ENCODE data around the gene MESP1.

MESP1 gene

DNA sequence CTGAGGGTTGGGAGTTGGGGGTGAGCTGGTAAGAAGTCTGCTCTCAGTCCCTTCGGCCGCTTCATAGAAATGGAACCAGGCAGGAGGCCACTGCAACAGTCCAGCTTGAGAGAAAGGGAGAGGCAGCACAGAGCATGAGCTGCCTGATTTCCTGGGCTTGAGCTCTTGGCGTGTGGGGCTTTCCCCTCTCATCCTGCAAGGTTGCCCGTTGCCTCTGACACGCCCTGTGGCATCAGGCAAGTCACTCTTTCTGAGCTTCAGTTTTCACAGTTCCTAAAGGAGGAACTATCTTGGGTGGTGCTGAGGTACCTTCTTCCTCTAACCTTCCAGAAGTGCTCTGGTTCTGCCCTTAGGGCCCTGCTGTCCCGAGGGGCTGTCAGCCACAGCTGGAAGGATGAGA, 30.0 kb upstream of the MESP1 start:
- DNase-seq (ENCODE audit: low read depth in 2 of 3, low spot score in 2 of 3), result no peak

DNA sequence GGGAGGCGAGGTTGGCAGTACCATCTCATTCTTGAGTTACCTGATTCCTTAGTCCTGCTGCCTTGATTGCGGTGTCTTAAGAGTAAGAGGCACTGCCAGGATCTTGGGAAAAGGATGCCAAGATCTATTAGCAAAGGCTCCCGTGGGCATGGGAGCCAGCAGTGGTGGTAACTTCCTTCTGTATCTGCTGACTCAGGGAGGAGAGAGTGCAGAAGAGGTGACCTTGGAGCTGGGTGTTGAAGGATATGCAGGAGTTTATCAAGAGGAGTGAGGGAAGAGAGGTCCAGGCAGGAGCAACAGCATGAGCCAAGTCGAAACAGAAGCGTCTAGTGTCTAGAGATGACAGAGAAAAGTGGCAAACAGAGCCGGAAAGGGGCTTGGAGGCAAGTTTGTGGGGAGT, 29.6 kb upstream of the MESP1 start:
- no peak for DNase-seq (ENCODE audit: low read depth in 2 of 3, low spot score in 2 of 3)

DNA sequence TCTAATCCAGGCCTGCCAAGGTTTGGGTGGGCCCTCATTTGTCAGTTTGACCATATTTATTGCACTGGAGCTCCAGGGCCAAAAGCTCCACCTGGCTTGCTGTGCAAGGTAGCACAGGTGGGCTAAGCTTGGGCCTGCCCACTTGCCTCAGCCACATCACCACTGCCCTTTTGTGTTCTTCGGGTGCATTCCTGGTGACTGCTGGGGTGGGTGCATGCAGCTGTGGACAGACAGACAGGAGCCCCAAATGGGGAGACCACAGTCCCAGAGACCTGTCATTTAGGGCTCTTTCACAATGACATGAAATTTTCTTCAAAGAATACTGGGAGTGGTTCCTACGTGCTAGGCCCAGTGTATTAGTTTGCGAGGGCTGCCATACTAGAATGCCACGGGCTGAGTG, 27.8 kb upstream of the MESP1 start:
- DNase-seq (ENCODE audit: low read depth in 2 of 3, low spot score in 2 of 3), result no peak

DNA sequence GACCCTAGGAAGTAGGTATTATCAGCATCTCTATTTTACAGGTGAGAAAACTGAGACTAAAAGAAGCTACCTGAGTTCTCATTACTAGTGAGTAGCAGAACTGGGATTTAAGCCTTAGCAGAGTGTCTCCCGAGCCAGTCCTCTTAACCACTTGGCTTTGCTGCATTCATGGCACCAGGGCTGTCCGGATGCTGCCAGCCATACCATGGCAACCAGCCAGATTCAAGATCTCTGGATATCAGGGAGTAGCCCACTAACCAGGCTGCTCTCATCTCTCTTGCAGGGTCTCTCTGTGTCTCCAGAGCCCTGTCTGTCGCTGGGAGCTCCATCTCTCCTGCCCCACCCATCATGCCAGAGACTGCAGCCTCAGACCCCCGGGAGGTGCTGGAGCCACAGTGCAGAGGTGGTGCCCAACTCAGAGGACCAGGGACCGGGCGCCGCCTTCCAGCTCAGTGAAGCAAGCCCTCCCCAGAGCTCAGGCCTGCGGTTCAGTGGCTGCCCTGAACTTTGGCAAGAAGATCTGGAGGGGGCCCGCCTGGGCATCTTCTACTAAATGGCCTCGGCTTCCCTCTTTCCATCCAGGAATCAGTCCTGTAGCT, 26.8 kb upstream of the MESP1 start:
- DNase-seq (ENCODE audit: low read depth in 2 of 3, low spot score in 2 of 3), result no peak

DNA sequence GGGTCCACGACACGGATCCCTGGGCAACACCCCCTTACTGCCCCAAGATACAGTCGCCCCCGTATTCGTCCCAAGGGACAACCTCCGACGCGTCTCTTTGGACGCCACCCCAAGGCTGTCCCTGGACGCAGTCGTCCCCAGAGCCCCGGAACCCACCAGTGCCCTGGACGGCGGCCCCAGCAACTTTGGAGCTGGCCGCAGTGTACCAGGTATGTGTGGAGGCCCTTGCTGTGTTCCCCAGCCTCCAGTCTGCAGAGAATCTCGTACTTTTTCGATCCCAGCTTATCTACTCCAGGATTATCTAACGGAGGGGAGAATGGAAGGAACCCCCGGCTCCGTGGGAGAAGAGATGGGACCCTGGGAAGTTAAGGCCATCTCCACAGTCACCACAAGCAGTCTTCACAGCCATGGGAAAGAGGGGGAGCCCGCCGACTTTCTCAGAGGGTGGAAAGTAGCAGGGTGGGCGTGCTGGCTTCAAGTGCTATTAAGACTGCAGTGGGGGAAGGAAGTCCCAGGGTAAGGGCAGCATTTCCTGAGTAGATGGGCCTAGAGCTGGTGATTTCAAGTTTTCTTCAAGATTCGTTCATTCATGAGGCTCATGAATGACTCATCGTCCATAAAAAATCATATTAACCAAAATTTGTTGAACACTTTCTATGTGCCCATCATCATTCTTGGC, 26.2 kb upstream of the MESP1 start:
- no peak for DNase-seq (ENCODE audit: low read depth in 2 of 3, low spot score in 2 of 3)

DNA sequence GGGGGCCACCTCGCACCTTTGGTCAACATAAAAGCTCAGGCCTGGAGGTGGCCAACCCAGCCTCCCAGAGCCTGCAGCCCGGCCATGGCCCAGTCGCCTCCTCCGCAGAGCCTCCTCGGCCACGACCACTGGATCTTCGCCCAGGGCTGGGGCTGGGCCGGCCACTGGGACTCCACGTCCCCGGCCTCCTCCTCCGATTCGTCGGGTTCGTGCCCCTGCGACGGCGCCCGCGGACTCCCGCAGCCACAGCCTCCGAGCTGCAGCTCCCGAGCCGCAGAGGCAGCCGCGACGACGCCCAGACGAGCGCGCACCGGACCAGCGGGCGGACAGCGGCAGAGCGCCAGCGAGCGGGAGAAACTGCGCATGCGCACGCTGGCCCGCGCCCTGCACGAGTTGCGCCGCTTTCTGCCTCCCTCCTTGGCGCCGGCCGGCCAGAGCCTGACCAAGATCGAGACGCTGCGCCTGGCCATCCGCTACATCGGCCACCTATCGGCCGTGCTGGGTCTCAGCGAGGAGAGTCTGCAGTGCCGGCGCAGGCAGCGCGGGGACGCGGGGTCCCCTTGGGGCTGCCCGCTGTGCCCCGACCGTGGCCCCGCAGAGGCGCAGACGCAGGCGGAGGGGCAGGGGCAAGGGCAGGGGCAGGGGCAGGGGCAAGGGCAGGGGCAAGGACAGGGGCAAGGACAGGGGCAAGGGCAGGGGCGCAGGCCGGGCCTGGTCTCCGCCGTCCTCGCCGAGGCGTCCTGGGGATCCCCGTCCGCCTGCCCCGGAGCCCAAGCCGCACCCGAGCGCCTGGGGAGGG, 25.4 kb upstream of the MESP1 start, which contains the start of gene MESP2:
MESP2 (plus strand) TSS at position 59 of the 799 bp plus-strand sequence; CDS start at position 85, 26 bp downstream.
- peak; percentile 10 to 37 (median 33) for DNase-seq (ENCODE audit: low read depth in 2 of 3, low spot score in 2 of 3)

DNA sequence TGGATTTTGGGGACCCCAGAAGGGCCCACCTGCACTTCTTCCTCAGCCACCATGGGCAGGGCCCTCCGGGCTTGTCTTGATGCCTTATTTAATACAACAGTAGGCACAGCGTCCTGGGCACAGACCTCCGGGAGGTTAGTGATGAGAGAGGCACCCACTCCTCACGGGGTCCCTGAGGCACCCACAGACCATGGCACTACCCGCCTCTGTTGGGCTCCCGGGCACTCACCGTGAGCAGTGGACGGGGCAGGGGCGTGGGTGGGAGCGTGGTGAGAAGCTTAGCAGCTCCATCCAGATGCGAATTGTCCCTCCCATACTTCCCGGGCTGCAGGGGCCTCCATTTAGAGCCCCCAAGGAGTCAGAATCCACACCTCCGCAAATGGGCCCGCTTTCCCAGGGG, 24.8 kb upstream of the MESP1 start:
- no peak for DNase-seq (ENCODE audit: low read depth in 2 of 3, low spot score in 2 of 3)

DNA sequence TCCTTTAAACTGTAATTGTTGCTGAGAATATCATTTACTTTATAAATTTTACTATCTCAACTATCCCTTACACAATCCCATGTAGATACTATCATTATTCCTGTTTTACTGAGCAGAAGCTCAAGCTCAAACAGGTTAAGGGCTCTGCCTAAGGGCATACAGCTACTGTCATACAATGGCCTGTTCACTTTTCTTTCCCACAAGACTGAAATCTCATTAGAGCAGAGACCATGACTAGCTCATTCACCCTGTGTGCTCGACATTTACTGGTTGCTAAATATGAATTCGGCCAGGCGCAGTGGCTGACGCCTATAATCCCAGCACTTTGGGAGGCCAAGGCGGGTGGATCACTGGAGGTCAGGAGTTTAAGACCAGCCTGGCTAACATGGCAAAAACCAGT, 23.4 kb upstream of the MESP1 start:
- DNase-seq (ENCODE audit: low read depth in 2 of 3, low spot score in 2 of 3), result no peak

DNA sequence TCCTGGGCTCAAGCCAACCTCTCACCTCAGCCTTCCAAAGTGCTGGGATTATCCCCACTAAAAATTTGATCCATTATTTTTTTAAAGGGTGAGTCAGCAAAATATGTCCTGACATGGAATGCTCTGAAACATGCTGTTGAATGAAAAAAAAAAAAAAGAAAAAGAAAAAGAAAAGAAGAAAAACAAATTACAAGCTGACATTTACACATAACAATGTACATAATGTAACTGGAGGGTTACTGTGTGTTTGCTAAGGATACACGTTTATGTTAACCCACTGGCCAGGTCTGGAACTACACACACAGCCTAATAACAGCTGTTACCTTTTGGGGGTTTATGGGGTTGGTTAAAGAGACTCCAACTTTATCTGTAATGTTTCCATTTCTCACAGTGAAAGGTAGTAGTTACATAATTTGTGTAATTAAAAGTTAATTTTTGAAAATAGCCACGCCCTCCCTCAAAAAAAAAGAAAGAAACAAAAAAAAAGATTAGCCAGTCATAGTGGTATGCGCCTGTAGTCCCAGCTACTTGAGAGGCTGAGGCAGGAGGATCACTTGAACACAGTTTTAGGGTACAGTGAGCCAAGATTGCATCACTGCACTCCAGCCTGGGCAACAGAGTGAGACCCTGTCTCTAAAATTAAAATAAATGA, 22.0 kb upstream of the MESP1 start:
- no peak for DNase-seq (ENCODE audit: low read depth in 2 of 3, low spot score in 2 of 3)

DNA sequence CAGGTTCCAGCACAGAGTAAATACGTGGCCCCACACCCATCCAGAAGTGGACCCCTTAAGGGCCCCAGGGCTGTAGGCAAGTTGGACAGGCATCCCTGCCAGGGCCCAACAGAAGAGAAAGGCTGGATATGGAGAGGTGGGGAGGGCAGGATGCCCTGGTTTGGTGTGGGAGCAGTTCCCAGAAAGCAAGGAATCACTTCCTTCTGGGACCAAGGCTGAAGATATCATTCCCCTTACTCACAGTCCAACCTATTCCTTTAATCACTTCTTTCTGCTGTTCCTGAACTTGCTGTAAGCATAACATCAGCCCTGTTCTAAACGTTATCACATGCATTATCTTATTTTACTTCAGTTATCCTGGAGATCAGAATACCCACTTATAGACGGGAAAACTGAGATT, 19.0 kb upstream of the MESP1 start:
- no peak for DNase-seq (ENCODE audit: low read depth in 2 of 3, low spot score in 2 of 3)

DNA sequence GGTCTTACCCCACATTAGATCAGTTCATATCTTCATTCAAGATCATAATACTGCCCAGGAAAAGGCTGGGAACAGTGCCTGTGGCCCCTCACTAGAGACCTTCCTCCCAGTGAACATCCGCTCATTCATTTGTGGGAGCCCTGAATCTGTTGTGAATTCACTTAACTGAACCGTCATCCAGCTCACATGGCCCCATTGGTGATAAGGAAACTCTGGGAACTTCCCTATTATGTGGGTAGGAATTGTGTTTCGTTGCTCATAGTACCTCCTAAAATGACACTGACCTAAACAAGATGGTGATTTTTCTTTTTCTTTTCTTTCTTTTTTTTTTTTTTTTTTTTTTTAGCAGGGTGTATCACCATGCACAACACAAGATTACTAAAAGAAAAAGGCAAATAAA, 18.3 kb upstream of the MESP1 start:
- no peak for DNase-seq (ENCODE audit: low read depth in 2 of 3, low spot score in 2 of 3)

DNA sequence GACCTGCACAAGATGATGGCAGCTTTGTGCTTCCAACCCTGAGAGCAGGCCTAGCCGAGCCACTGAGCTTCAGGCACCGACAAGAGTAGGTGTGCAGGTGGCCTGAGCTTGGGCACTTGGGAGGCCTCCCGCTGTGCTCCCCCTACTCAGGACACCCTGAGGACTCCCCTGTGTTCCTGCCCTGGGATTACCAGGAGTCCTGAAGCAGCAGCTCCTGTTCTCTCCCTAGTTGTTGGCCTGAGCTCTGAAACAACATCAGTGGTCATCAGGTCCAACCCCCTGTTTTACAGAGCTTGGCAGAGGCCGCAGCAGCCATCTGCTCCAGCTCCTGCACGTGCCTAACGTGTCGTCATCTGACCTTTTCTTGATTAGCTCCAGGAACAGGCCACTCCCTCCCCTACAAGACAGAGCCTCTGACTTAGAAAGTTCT, 17.0 kb upstream of the MESP1 start:
- DNase-seq (ENCODE audit: low read depth in 2 of 3, low spot score in 2 of 3), result no peak

DNA sequence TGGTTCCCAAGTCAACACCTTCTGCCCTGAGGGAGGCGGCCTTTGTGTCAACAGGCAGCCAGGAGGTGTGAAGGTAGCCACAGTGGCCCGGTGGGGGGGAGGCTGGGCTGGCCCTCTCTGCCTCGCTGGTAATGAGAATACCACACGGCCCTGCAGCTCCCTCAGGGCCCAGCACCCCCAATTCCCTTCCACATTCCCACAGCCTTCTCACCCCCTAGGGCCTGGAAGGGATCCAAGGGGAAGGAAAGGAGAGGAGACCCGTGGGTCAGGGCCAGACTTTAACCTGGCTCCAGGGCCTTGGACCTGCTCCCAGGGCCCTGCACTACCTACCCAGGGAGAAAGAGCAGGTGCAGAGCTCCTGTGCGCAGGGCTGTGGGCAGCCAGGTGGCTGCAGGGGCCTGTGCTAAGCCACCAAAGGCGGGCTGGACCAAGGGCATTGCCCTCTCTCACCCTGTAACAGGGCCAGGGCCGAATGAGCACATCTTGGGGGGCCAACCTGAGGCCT, 16.4 kb upstream of the MESP1 start:
- no peak for DNase-seq (ENCODE audit: low read depth in 2 of 3, low spot score in 2 of 3)

DNA sequence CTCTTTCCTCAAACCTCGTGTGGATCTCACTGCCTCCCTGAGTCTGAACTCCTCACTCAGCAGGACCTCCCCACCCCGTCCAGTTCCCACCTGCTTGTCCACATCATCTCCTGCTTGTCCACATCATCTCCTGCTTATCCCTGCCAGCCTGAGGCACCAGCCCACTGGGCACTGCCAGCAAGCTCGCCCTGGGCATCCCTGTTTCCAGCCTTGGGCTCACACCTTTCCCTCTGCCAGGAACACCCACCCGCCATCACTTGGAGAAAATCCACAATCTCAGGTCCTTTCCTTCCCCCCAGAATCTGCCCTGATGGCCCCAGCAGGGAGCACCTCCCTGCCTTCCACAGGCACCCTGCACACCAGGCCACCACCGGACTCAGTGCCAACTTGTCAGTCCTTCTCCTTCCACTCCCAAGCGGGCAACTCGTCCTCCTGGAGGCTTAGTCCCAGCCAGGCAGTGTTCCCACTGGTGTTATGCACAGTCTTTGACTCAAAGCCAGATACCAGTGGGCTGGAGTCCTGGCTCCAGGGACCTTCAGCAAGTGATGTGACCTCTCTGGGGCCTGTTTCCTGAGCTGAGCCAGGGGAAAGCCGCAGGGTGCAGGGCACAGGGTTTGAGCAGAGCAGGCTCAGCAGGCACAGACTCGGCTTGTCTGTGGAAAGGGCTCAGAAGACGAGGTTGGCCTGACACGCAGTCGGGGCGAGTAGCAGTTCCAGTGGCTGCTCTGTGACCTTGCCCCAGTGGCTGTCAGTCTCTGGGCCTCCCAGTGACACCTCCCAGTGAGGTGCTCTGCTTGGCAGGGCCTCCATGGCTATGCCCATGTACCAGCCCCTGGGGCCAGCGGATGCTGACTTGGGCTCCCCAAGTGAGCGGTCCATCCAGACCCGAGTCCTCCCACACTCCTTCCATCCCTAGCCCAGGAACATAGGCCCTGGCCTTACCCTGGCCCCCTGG, 15.6 kb upstream of the MESP1 start:
- DNase-seq (ENCODE audit: low read depth in 2 of 3, low spot score in 2 of 3), result no peak

DNA sequence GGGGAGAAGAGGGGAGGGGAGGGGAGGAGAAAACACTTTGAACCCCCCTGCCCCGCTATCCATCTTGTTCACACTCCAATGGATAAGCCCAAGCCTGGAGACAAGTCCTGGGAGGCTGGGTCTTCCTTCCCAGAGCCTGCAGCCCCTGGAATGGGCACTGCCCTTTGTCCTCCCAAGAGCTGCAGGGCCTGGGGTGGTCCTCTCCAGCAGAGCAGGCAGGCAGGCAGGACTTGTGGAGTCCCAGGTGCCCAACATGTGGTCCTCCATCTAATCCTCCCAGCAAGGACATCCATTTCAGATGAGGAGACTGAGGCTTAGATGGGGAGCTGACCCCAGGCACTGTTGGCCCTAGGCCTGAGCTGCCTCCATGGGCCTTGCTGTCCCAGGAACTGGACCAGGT, 14.6 kb upstream of the MESP1 start:
- no peak for DNase-seq (ENCODE audit: low read depth in 2 of 3, low spot score in 2 of 3)

DNA sequence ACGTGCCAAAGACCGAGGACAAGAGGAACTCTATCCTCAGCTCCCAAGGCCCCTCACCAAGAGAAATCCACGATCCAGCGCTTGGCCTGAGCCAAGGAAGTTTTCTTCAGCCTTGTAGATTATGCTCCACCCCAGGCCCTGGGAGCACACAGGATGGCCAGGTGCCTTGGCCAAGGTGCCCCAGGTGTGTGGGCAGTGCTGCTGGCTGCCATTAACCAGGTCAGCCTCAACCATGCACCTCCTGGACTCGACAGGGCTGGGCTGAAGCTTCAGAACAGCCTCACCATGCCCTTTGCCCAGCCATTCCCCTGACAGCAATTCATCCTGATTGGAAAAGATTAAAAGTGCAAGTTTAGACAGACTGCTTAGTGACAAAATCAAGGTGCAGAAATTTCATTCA, 10.9 kb upstream of the MESP1 start:
- DNase-seq (ENCODE audit: low read depth in 2 of 3, low spot score in 2 of 3), result no peak

DNA sequence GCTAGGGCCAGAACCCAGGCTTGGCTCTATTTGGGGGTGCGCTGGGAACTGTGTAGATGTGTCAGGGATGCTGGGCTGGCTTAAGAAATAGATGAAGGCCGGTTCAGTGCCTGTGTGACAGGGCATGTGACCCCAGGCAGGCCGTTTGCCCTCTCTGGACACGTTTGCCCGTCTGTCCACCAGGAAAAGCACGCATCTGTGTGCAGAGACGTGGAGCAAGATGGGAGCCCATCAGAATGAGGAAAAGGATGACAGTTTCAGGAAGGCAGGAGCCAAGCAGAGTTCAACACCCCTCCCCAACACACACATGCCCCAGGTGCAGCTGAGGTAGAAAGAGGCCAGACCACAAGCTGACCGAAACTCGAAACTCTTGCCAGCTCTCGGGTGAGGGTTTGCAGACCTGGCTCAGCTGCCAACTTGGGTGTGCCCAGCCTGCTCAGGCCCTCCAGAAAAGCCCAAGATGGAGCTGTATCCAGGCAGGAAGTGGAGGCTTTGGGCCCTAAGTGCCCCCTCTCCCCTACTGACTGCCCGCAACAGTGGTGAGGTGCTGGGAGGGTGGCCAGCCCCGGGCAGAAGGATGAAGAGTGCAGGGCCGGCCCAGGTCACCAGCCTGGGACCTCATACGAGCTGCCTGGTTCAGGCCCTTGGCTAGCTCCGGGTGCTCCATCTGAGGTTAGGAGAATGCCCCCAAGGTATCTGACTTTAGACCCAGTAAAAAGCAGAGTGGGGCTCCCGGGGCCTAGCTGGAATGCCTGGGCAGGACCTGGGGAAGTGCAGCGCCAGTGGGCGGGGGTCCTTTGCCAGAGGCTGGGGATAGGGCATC, 10.2 kb upstream of the MESP1 start:
- DNase-seq (ENCODE audit: low read depth in 2 of 3, low spot score in 2 of 3), result no peak

DNA sequence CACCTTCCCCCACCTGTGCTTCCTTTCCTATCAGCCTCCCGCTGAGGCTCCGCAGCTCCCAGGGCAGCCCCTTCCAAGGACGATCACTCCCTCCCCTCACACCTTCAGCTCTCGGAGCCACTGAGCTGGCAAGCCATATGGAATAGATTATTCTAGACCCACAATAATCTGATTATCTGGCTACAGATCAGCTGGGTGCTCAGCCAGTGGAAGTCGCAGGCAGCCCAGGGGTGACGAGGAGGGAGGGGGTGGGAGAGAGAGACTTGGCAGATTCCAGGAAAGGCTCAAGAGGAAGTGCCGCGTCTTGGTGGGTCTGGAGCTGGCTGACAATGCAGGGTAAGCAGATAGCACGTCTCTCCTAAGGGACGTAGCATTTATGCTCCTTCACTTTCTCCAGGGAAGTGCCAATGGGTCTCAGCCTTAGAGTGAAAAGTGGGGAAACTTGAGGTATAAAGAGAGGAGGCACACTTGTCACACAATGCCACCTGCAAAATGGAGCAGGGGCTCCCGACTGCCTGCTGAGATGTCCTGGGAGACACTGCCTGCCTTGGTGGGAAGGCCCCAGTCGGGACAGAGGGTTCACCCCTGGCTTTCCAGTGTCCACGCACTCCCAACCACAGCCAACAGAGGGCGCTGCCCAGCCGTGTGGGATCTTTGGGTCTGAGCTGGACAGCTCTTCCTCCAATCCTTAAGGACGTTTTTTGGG, 9.4 kb upstream of the MESP1 start:
- DNase-seq (ENCODE audit: low read depth in 2 of 3, low spot score in 2 of 3), result peak; percentile 40 to 84 (median 72)

DNA sequence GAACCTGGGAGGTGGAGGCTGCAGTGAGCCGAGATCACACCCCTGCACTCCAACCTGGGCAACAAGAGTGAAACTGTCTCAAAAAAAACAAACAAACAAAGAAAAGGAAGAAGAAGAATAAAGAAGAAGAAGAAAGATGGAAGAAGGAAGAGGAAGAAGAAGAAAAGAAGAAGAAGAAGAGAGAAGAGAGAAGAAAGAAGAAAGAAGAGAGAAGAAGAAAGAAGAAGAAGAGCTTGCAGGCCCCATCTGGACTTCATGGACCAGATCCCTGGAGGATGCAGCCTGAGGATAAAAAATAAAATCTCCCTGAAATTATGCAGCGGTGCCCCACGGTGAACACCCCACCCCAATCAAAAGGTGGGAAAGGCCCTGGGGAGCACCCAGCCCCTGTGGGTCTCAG, 8.8 kb upstream of the MESP1 start:
- DNase-seq (ENCODE audit: low read depth in 2 of 3, low spot score in 2 of 3), result no peak

Measured in activated CD8-positive, alpha-beta memory T cell treated with anti-CD3 and anti-CD28 coated beads for 48 hours (primary cell).